ENCODE results near the gene CDKAL1. TPM values are rescaled to one million over a fixed set of nuclear protein-coding genes. Genes with fewer than 3 reads are reported as not detected.

The CDKAL1 gene
- polyA plus RNA-seq, 2 of the 4 experiments (the other 2 are of a cell fraction): 4.7 to 8.3 TPM

GRCh38 chr6:21188505-21189223, 654.4 kb downstream of the CDKAL1 start:
- no peak for ATAC-seq
- CTCF ChIA-PET: interaction anchor here (1.6 kb wide), 1 partner anchor 11 kb away, joined by 3 read pairs; no protein-coding TSS in a partner anchor
- WGBS (ENCODE audit: missing lambda C conversion rate): 81% methylated on average over 9 of the region's 9 CpGs

GRCh38 chr6:21189759-21190158, 655.5 kb downstream of the CDKAL1 start:
- H3K4me1 ChIP-seq: no peaks in the 10 kb centered on the region
- 0 out of 3 replicates have a peak, but pooled peaks cover 2% of the 10 kb centered on the region for H3K9me3 ChIP-seq
- H3K4me3 ChIP-seq: no peak overlapping the region
- no peak for FAIRE-seq
- no peak for DNase-seq (ENCODE audit: low read depth in 1 of 2, low spot score in 1 of 2)
- POLR2A ChIA-PET: no interaction called here
- ATAC-seq: no peak
- 96% methylated on average over 4 of the region's 4 CpGs for WGBS (ENCODE audit: missing lambda C conversion rate)
- H3K4me2 ChIP-seq: no peak overlapping the region
- CTCF ChIA-PET: interaction anchor here (0.7 to 1.6 kb wide), 2 partner anchors 9 to 512 kb away, joined by 3 read pairs; no protein-coding TSS in a partner anchor
- H3K27ac ChIP-seq: no peak overlapping the region
- TF ChIP-seq EHMT2 (IDR thresholded peaks at IDR 0.05; ENCODE audit: low read depth) (no peak), NPAS2 (CRISPR knock-in tag; IDR thresholded peaks at IDR 0.05; ENCODE audit: borderline replicate concordance) (no peak), USF2 (IDR thresholded peaks at IDR 0.05) (no peak), SMC3 (IDR thresholded peaks at IDR 0.05) (no peak), HES2 (IDR thresholded peaks at IDR 0.05) (no peak)

More at GRCh38 chr6:21188505-21189223, 654.4 kb downstream of the CDKAL1 start:
- H3K9me3 ChIP-seq: no peaks in the 10 kb centered on the region
- no peak overlapping the region for H3K4me3 ChIP-seq
- no peak overlapping the region for H3K4me2 ChIP-seq
- no peak for TF ChIP-seq CTCF (IDR thresholded peaks at IDR 0.05)
- no peak for TF ChIP-seq NFE2L2 (conservative IDR thresholded peaks at IDR 0.05; ENCODE audit: low read length)
- no peak for TF ChIP-seq CEBPB (IDR thresholded peaks at IDR 0.05)
- no peak for TF ChIP-seq FOSL2 (IDR thresholded peaks at IDR 0.05)
- TF ChIP-seq FOSL2 (CRISPR knock-in tag; IDR thresholded peaks at IDR 0.05): no peak
- TF ChIP-seq SMC3 (IDR thresholded peaks at IDR 0.05): no peak
- no peak for TF ChIP-seq PHF8 (IDR thresholded peaks at IDR 0.05; ENCODE audit: borderline replicate concordance, low read depth)
- no peak for TF ChIP-seq ZSCAN20 (CRISPR knock-in tag; IDR thresholded peaks at IDR 0.05)
- TF ChIP-seq HES2 (IDR thresholded peaks at IDR 0.05): no peak
- TF ChIP-seq NR3C1 (IDR thresholded peaks at IDR 0.05): no peak
- TF ChIP-seq MAZ (IDR thresholded peaks at IDR 0.05; ENCODE audit: borderline replicate concordance, low read depth, low read length): no peak
- no peak for TF ChIP-seq POLR2A (IDR thresholded peaks at IDR 0.05; ENCODE audit: low read length)
- TF ChIP-seq PBX3 (IDR thresholded peaks at IDR 0.05): no peak
- TF ChIP-seq FOSB (CRISPR knock-in tag; IDR thresholded peaks at IDR 0.05): no peak
- no peak for TF ChIP-seq EP300 (IDR thresholded peaks at IDR 0.05)
- TF ChIP-seq ELK1 (IDR thresholded peaks at IDR 0.05; ENCODE audit: low read depth, low read length): no peak
- no peak for TF ChIP-seq ESRRA (IDR thresholded peaks at IDR 0.05; ENCODE audit: borderline replicate concordance, low read length)
- no peak for TF ChIP-seq BCL3 (IDR thresholded peaks at IDR 0.05)
- no peak for TF ChIP-seq RFX5 (IDR thresholded peaks at IDR 0.05)
- TF ChIP-seq ZC3H11A (IDR thresholded peaks at IDR 0.05): no peak
- no peak for FAIRE-seq
- no peaks in the 10 kb centered on the region for H3K4me1 ChIP-seq
- no peak overlapping the region for H3K27ac ChIP-seq
- POLR2A ChIA-PET: no interaction called here
- no peak for DNase-seq (ENCODE audit: low read depth in 1 of 2, low spot score in 1 of 2)
